HepG2 (cell line): ENCODE results near the gene RGL3. TPM values are rescaled to one million over a fixed set of nuclear protein-coding genes. Genes with fewer than 3 reads are reported as not detected.

Experiments
- ARID2 ChIP-seq: sonication (generic); formaldehyde crosslinking; IDR thresholded peaks from 2 replicates; pipeline ENCODE4 v1.8.1; 2022; ENCODE audit warnings: mild to moderate bottlenecking, missing genetic modification reagents, borderline replicate concordance
- CCAR2 ChIP-seq: fragments of 200-400 bp; formaldehyde crosslinking; optimal IDR thresholded peaks from 2 replicates; pipeline ENCODE3; 2018; ENCODE audit warnings: low read depth, mild to moderate bottlenecking, low read length, moderate library complexity
- DNMT1 ChIP-seq: sonication (generic); formaldehyde crosslinking; IDR thresholded peaks from 2 replicates; pipeline ENCODE4 v1.5.1; 2020; ENCODE audit warnings: mild to moderate bottlenecking, missing genetic modification reagents
- DPF2 ChIP-seq: sonication (generic); formaldehyde crosslinking; IDR thresholded peaks from 2 replicates; pipeline ENCODE4 v1.4.0; 2020; ENCODE audit warnings: mild to moderate bottlenecking, low read depth, missing genetic modification reagents, borderline replicate concordance
- ETV6 ChIP-seq: sonication (generic); formaldehyde crosslinking; conservative IDR thresholded peaks from 2 replicates; pipeline ENCODE4 v1.4.0; 2020; ENCODE audit warnings: missing genetic modification reagents
- HMG20A ChIP-seq: IDR thresholded peaks from 2 replicates; pipeline ENCODE4 v1.6.1; 2016; ENCODE audit warnings: borderline replicate concordance
- MIER3 ChIP-seq: IDR thresholded peaks from 2 replicates; pipeline ENCODE4 v1.6.1; 2016; ENCODE audit warnings: missing compliant biosample characterization, borderline replicate concordance
- NCOA1 ChIP-seq: sonication (generic); formaldehyde crosslinking; IDR thresholded peaks from 2 replicates; pipeline ENCODE4 v1.9.0; 2021; ENCODE audit warnings: missing genetic modification reagents
- RBAK ChIP-seq: sonication (generic); formaldehyde crosslinking; IDR thresholded peaks from 2 replicates; pipeline ENCODE4 v1.5.1; 2020; ENCODE audit warnings: mild to moderate bottlenecking, missing genetic modification reagents
- ZMAT3 ChIP-seq: sonication (generic); formaldehyde crosslinking; conservative IDR thresholded peaks from 2 replicates; pipeline ENCODE4 v1.7.0; 2021; ENCODE audit warnings: missing genetic modification reagents
- ZNF10 ChIP-seq: sonication (generic); formaldehyde crosslinking; IDR thresholded peaks from 2 replicates; pipeline ENCODE4 v1.4.0; 2020; ENCODE audit warnings: mild to moderate bottlenecking, low read depth, missing genetic modification reagents, borderline replicate concordance
- ZNF605 ChIP-seq: sonication (generic); formaldehyde crosslinking; IDR thresholded peaks from 2 replicates; pipeline ENCODE4 v1.8.0; 2022; ENCODE audit warnings: mild to moderate bottlenecking, missing genetic modification reagents
- polyA plus RNA-seq, 8 experiments: library from polyadenylated mRNA; depleted of rRNA in 3 of 8; stranded (reverse) in 7 of 8; unstranded in 1 of 8; fragments of >200 nt; fragmentation: Illumina TruSeq in 4 of 8; extraction: Trizol in 4 of 8; gene quantifications; 2 replicates each; pipeline versions ENCODE4 v1.2.1 to v1.2.3, GENCODE V29; 2011 to 2016; ENCODE audit warnings: low read depth in 4 of 8, missing spikeins in 1 of 8, mixed read lengths in 1 of 8; ENCODE audit not compliant: insufficient read depth in 1 of 8
- total RNA-seq, 5 experiments: library from RNA; depleted of rRNA; stranded (reverse); fragments of >200 nt; fragmentation: Illumina TruSeq; extraction: Trizol; gene quantifications; 2 replicates each; pipeline ENCODE4 v1.2.3, GENCODE V29; 2016; ENCODE audit warnings: low read depth in 1 of 5
- TF ChIP-seq, protein P1 (sequence below): sonication (generic); formaldehyde crosslinking; IDR thresholded peaks from 2 replicates; pipeline ENCODE4 v1.4.0; 2020; ENCODE audit warnings: missing genetic modification reagents
- TF ChIP-seq, protein P2 (sequence below): sonication (generic); formaldehyde crosslinking; IDR thresholded peaks from 2 replicates; pipeline ENCODE4 v1.8.1; 2023; ENCODE audit warnings: mild to moderate bottlenecking, missing genetic modification reagents
- TF ChIP-seq, protein P3 (sequence below): sonication (generic); formaldehyde crosslinking; conservative IDR thresholded peaks from 2 replicates; pipeline ENCODE4 v1.8.0; 2022; ENCODE audit warnings: mild to moderate bottlenecking, moderate library complexity, missing genetic modification reagents
- TF ChIP-seq, protein P4 (sequence below): sonication (generic); formaldehyde crosslinking; IDR thresholded peaks from 2 replicates; pipeline ENCODE4 v1.5.0; 2020; ENCODE audit warnings: missing genetic modification reagents
- TF ChIP-seq, protein P5 (sequence below): conservative IDR thresholded peaks from 2 replicates; pipeline ENCODE4 v1.6.1; 2018; ENCODE audit warnings: missing genetic modification reagents
- TF ChIP-seq, protein P6 (sequence below): sonication (generic); formaldehyde crosslinking; conservative IDR thresholded peaks from 2 replicates; pipeline ENCODE4 v1.4.0; 2020; ENCODE audit warnings: missing genetic modification reagents
- TF ChIP-seq, protein P7 (sequence below): sonication (generic); formaldehyde crosslinking; IDR thresholded peaks from 2 replicates; pipeline ENCODE4 v1.5.0; 2020; ENCODE audit warnings: missing genetic modification reagents

Gene RGL3
- total and polyA plus RNA-seq, 2 of the 13 experiments (the other 11 are each of a cell fraction or from before 2014, with no cell fraction given), result 4.2 to 7.6 TPM

DNA sequence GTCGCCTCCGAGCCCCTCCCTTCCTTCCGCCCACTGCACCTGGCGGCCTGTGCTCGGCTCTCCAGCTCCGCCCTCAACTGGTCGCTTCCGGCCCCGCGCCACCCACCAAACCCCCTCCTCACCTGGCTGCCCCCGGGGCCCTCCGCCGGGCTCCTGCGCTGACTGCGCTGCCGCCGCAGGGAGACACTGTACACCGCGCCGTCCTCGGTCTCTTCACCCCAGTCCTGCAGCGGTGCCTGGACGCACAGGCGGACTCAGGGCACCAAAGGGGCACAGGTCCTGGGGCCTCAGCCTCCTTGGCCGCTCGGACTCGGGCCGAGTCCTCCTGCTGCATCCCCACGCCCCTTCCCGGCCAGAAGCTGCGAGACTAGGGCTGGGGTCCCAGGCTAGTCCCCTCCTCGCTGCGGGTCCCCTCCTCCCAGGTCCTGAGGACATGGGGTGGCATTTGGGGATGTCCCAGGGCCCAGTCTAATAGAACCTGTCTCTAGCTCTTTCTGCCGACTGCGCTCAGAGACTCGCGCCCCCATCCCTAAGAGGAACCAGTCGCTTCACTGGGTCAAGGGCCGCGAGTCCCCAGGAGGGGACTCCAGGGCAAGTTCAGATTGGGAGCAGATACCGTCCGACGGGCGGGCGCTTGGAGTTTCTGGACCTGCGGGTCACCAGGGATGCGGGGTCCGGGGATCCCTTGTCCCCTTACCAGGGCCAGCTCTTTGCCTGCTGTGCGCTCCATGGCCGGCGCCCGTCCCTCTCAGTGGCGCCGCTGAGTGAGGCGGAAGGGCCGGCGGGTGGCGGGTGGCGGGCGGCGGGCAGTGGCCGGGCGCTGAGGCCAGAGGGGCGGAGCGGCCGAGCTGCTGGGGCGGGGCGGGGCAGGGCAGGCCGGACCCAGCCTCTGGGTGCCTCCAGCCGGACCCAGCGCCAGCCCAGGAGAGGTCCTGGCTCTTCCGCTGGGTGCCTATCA lies at the start of gene RGL3 (continued):
- TF ChIP-seq, protein P1, sequence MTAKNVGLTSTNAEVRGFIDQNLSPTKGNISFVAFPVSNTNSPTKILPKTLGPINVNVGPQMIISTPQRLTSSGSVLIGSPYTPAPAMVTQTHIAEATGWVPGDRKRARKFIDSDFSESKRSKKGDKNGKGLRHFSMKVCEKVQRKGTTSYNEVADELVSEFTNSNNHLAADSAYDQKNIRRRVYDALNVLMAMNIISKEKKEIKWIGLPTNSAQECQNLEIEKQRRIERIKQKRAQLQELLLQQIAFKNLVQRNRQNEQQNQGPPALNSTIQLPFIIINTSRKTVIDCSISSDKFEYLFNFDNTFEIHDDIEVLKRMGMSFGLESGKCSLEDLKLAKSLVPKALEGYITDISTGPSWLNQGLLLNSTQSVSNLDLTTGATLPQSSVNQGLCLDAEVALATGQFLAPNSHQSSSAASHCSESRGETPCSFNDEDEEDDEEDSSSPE (CRISPR knock-in tag), result no peak
- TF ChIP-seq, protein P2, sequence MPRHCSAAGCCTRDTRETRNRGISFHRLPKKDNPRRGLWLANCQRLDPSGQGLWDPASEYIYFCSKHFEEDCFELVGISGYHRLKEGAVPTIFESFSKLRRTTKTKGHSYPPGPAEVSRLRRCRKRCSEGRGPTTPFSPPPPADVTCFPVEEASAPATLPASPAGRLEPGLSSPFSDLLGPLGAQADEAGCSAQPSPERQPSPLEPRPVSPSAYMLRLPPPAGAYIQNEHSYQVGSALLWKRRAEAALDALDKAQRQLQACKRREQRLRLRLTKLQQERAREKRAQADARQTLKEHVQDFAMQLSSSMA, result peak; percentile 82; the same call in 1 of the 2 replicates
- TF ChIP-seq ETV6 (CRISPR knock-in tag) (no peak), CCAR2 (no peak), ZNF10 (CRISPR knock-in tag) (no peak), ZMAT3 (CRISPR knock-in tag) (no peak), DNMT1 (CRISPR knock-in tag) (no peak), MIER3 (no peak), NCOA1 (CRISPR knock-in tag) (no peak), ARID2 (CRISPR knock-in tag) (no peak), DPF2 (no peak), ZNF605 (CRISPR knock-in tag) (0 out of 2 replicates have a peak, but pooled peaks have one; percentile 25), RBAK (no peak), HMG20A (CRISPR knock-in tag) (no peak)
- TF ChIP-seq, protein P3, sequence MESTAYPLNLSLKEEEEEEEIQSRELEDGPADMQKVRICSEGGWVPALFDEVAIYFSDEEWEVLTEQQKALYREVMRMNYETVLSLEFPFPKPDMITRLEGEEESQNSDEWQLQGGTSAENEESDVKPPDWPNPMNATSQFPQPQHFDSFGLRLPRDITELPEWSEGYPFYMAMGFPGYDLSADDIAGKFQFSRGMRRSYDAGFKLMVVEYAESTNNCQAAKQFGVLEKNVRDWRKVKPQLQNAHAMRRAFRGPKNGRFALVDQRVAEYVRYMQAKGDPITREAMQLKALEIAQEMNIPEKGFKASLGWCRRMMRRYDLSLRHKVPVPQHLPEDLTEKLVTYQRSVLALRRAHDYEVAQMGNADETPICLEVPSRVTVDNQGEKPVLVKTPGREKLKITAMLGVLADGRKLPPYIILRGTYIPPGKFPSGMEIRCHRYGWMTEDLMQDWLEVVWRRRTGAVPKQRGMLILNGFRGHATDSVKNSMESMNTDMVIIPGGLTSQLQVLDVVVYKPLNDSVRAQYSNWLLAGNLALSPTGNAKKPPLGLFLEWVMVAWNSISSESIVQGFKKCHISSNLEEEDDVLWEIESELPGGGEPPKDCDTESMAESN, result no peak
- TF ChIP-seq, protein P4, sequence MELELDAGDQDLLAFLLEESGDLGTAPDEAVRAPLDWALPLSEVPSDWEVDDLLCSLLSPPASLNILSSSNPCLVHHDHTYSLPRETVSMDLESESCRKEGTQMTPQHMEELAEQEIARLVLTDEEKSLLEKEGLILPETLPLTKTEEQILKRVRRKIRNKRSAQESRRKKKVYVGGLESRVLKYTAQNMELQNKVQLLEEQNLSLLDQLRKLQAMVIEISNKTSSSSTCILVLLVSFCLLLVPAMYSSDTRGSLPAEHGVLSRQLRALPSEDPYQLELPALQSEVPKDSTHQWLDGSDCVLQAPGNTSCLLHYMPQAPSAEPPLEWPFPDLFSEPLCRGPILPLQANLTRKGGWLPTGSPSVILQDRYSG (CRISPR knock-in tag), result no peak
- TF ChIP-seq, protein P5, sequence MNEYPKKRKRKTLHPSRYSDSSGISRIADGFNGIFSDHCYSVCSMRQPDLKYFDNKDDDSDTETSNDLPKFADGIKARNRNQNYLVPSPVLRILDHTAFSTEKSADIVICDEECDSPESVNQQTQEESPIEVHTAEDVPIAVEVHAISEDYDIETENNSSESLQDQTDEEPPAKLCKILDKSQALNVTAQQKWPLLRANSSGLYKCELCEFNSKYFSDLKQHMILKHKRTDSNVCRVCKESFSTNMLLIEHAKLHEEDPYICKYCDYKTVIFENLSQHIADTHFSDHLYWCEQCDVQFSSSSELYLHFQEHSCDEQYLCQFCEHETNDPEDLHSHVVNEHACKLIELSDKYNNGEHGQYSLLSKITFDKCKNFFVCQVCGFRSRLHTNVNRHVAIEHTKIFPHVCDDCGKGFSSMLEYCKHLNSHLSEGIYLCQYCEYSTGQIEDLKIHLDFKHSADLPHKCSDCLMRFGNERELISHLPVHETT (CRISPR knock-in tag), result no peak
- TF ChIP-seq, protein P6, sequence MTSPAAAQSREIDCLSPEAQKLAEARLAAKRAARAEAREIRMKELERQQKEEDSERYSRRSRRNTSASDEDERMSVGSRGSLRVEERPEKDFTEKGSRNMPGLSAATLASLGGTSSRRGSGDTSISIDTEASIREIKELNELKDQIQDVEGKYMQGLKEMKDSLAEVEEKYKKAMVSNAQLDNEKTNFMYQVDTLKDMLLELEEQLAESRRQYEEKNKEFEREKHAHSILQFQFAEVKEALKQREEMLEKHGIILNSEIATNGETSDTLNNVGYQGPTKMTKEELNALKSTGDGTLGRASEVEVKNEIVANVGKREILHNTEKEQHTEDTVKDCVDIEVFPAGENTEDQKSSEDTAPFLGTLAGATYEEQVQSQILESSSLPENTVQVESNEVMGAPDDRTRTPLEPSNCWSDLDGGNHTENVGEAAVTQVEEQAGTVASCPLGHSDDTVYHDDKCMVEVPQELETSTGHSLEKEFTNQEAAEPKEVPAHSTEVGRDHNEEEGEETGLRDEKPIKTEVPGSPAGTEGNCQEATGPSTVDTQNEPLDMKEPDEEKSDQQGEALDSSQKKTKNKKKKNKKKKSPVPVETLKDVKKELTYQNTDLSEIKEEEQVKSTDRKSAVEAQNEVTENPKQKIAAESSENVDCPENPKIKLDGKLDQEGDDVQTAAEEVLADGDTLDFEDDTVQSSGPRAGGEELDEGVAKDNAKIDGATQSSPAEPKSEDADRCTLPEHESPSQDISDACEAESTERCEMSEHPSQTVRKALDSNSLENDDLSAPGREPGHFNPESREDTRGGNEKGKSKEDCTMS (CRISPR knock-in tag), result no peak
- TF ChIP-seq, protein P7, sequence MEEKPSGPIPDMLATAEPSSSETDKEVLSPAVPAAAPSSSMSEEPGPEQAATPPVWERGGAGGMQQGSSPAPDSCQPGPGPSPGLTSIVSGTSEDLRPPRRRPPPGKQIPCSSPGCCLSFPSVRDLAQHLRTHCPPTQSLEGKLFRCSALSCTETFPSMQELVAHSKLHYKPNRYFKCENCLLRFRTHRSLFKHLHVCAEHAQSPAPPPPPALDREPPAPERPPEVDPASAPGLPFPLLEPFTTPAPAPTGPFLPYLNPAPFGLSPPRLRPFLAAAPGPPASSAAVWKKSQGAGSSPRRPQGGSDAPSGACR (CRISPR knock-in tag), result no peak
